C4-2B (cell line): Measurements from ENCODE around the gene MYO1C.

Source experiments
- ZFX ChIP-seq: fragments of 450-650 bp; IDR thresholded peaks from 2 replicates; pipeline ENCODE4 v1.6.1; 2017
- TF ChIP-seq, protein P1 (sequence below): fragments of 450-650 bp; conservative IDR thresholded peaks from 2 replicates; pipeline ENCODE4 v1.5.1; 2017; ENCODE audit warnings: mild to moderate bottlenecking

GRCh38 chr17:1486802-1487695 lies 5.4 kb downstream of the MYO1C start:
- TF ChIP-seq, protein P1, sequence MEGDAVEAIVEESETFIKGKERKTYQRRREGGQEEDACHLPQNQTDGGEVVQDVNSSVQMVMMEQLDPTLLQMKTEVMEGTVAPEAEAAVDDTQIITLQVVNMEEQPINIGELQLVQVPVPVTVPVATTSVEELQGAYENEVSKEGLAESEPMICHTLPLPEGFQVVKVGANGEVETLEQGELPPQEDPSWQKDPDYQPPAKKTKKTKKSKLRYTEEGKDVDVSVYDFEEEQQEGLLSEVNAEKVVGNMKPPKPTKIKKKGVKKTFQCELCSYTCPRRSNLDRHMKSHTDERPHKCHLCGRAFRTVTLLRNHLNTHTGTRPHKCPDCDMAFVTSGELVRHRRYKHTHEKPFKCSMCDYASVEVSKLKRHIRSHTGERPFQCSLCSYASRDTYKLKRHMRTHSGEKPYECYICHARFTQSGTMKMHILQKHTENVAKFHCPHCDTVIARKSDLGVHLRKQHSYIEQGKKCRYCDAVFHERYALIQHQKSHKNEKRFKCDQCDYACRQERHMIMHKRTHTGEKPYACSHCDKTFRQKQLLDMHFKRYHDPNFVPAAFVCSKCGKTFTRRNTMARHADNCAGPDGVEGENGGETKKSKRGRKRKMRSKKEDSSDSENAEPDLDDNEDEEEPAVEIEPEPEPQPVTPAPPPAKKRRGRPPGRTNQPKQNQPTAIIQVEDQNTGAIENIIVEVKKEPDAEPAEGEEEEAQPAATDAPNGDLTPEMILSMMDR: no peak
- TF ChIP-seq ZFX: no peak
